GM19099 (cell line): ENCODE measurements around the gene SRXN1.

Experiments used
- POLR2A ChIP-seq: IDR thresholded peaks from 3 replicates; pipeline ENCODE4 v1.6.1; 2011; ENCODE audit warnings: low read depth; ENCODE audit not compliant: insufficient read length; ENCODE audit errors: extremely low read depth

SRXN1 gene

DNA sequence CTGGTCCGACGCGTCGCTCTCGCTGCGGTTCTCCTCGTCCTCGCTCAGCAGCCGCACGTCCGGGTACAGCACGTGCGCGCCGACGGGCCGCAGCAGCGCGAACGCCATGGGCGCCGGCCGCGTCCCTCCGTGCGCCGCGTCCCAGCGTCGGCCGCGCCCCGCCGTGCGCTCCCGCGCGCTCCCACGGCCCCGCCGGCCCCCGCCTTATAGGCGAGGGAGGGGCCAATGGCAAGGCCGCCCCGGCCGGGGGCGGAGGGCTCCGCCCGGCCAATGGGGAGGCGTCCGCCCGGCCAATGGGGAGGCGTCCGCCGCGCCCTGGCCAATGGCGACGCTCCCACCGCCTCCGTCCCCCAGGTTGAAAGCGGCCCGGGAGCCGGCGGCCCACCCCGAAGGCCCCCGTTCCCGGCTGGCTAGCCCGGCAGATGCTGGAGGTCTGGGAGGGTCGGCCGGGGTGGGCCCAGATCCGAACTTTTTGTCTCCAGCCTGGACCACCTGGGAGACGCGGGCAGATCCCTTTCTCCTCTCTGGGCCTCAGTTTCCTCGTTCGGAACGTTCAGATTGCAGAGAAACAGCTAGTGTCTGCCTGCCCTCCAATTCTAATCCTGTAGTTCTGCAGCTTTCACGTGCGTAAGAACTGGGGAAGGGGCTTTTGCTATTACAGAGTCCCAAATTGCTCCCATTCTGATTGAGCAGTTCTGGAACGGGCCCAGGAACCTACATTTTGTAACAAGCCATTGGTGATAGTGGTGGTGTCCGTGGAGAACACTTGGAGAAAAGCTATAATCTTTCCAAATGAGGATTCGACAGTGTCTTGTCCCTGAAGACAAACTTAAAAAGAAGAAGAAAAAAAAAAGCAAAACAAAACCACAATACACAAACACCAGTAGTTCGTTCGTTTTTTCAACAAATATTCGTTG lies 42.6 kb downstream of the SRXN1 start, which contains the start of gene TCF15:
TCF15 (minus strand) TSS at position 180 of the 917 bp plus-strand sequence; CDS start at position 108, 72 bp downstream.
- no peak for TF ChIP-seq POLR2A

DNA sequence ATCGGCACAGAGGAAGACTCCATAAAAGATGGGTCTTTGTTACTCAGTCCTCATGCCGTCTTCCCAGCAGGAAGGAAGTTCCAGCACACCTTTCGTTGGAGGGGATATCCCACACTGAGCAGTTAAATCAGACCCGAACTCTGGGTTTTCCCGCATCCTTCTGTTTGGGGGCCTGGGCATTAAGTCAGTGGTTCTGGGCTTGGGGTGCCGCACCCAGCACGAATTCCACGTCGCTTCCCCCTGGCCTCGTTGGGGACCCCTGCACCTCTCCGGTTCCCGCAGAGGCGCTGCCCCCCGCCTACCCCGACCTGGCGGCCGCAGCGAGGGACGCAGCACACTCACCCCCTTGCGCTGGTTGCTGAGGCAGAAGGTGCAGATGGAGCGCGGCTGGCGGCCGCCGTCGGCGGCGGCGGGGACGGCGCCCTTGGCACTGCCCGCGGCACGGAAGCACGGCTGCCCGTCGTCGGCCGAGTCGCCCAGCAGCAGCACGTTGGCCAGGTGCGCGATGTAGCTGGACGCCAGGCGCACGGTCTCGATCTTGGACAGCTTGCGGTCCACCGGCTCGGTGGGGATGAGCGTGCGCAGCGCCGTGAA lies 43.5 kb downstream of the SRXN1 start:
- TF ChIP-seq POLR2A, result no peak

DNA sequence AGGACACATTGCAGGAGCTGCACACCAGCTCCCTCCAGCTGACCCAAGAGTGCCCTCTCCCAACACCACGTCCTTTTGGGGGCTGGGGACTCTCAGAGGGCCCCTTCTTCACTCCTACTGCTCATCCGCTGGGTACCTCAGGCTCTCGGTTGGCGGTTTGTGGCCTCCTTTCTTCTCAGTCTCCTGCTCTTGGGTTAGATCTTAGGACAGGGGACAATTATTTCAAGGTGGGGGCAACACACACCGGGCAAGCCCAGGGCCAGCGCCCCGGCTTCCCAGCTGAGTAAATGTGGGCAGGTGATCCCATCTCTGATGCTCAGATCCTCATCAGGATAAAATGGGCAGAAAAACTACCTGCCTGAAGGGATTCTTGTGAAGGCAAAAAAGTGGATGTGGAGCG lies 44.0 kb downstream of the SRXN1 start:
- TF ChIP-seq POLR2A, result no peak

DNA sequence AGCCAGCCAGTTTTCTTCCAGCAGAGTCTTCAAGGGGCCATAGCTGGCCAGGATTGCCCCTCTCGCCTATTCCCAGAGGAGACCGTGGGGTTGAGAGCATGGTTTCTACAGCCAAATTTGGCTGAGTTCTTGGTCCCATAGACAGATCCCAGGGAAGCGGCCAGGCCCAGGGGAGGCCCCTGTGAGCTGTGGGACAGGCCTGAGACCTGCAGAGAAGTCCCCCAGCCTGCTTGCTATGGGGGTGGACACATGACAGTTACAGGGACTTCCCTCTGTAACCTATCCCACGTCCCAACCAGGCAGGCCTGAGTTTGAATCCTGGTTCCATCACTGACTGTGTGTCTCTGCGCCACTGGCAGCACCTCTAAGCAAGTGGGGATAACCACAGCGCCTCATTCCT lies 45.5 kb downstream of the SRXN1 start:
- no peak for TF ChIP-seq POLR2A

DNA sequence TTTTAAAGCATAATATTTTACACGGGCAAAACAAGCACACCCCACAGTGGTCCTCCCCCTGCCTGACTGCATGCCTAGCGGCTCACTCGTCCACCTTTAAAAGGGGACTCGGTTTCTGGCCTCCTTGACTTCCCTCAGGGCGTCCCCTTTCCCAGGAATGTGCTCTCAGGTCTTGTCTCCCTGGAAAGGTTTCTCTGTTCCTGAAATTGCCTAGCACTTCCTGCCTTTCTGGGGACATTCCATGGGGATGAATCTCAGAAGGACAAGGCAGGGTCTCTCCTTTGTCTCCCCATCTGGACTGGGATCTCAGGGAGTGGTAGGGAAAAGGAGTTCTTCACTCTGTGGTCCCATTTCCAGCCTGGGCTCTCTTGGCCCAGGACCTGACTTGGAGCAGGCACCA lies 47.8 kb downstream of the SRXN1 start:
- no peak for TF ChIP-seq POLR2A

DNA sequence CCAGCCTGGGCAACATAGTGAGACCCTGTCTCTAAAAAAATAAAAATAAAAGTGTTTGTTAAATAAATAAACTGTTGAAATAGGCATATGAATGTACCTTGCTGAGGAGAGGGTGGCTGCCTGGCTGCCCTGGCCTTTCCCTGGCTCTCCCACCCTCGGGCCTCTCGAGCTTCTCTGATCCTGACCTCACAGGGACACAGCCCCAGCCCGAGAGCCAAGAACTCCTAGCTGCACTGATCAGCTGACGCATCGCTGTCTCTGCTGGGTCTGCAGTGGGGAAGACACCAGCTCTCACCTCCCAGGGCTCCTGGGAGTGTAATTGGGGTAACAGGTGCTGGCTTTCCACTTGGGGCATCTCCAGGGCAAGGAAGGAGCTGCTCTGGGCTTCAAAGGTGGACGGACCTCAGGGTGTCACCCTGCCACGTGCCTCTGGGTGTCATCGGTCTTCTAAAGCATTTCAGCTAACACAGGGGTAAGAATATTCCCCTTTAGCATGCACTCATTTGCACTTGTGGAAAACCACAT lies 49.8 kb downstream of the SRXN1 start:
- TF ChIP-seq POLR2A, result no peak

DNA sequence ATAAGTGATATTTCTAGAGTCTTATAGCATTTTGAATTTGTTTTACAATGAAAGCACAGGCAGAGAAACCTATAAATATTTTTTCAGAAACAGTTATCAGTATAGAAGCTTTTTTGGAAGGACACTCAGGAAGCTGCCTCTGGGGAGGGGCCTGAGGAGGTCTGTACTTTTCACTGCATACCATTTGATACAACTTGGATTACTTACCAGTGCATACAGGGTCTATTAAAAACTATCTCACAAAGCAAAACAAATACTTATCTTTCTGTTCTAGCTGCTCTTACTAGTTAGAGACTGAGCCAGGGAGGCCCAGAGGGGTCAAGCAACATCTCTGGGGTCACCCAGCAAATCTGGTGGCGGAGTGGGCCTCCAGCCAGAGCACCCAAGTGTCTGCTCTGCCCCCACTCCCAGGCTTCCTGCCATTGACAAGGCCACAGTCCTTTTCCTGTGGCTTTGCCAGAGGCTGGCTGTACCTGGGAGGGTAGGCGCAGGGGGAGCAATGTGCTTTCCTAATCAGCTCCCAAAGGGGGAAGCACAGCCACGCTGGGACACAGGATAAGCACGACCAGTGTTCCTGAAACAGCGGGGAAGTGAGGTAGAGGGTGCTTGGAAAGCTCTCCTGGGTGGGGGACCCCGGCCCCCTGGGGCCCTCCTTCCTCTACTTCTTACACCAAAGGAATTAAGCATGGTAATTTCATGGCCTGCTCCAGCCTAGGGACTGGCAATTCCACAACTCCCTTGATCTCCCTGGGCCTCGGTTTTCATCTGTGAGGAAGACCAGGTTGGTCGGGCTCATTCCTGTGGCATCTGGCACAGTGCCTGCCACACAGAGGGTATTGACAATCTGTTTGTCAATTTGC lies 50.7 kb downstream of the SRXN1 start:
- TF ChIP-seq POLR2A, result no peak

DNA sequence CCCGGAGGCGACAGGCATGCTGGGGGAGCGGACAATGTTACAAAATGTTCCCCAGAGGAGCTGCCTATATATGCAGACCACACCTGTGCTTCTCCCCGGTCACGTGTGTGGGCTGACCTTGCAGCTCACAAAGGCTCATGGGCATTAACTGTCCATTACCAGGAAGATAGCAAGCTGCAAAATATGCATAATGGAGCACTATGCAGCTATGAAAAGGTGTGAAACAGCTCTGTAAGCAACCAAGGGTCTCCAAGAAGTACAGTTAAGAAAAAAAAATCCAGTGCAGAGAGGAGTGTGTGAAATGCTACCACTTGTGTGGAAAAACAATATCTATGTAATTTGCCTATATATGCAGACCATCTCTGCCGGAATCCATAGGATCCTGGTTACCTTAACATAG lies 52.3 kb downstream of the SRXN1 start:
- no peak for TF ChIP-seq POLR2A

DNA sequence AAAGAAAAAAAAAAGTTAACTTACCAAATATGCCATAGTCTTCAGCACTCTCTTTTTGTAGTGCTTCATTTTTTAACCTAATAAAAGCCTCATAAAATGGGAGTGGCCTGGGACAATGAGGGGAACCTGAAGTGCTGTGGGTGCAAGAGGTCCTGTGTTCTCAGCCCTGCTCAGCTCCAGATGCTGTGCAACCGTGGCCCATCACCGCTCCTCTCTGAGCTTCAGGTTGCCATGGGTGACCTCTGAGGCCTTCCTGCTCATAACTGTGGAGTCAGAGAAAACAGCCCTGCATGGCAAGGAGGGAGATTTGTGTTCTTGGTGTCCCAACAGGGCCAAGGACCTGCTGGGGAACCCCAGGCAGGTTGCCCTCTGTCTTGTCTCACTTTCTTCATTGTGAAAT lies 52.9 kb downstream of the SRXN1 start:
- TF ChIP-seq POLR2A, result no peak

DNA sequence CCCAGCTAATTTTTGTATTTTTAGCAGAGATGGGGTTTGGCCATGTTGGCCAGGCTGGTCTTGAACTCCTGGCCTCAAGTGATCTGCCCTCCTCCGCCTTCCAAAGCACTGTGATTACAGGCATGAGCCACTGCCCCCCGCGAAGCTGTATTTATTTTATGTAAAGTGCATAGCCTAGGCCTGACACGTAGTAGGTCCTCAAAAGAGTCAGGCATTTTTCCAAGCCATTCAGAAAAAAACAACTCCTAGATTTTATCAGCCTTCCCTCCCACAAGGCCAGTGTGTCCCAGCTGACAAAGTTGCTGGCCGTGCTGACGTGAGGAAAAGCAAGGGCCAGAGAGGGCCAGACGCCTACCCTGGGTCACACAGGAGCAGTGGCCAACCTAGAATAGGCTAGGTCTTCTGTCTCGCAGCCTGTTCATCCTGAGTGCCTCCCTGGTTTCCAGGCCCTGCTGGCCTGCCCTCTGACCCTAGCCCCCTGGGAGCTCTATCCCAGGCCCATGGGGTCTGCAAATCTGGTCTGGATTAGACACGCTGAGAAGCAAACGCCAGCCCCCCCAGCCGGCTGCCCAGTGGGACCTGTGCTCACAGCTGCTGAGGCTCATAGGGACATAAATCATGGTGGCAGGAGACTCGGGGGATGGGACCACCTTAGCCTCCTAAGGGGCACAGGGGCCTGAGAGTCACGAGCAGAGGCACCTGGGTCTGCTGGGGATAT lies 54.7 kb downstream of the SRXN1 start:
- TF ChIP-seq POLR2A, result no peak

DNA sequence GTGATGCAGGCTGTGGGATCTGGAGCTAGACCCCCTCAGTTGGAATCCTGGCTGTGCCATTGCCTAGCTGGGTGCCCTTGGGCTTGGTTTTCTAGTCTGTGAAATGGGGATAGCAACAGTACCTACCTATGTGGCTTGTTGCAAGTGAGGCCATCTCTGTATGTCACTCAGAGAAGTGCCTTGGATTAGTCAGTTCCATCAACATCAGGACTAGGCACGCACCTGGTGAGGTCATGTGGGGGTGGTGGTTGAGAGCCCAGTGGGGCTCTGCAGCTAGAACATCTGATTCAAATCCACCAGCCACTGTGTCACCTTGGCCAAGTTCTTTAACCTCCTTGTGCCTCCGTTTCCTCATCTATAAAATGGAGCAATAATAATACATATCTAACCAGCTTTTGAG lies 55.4 kb downstream of the SRXN1 start:
- no peak for TF ChIP-seq POLR2A
